Ovary (tissue), 9 donors: ENCODE measurements around the gene THAP4. TPM values are rescaled to one million over a fixed set of nuclear protein-coding genes. Genes with fewer than 3 reads are reported as not detected.
A peak's percentile ranks its signal among the peaks of the same experiment; 100 is the strongest.
"Not testable (repeated sequence)": the region's sequence is repeated elsewhere in the genome, so short reads cannot be mapped to it uniquely, and the experiment has no call there.

Experiments used
- DNase-seq, 5 donors: peaks; one replicate each; pipeline ENCODE4 v3.0.0-alpha.2; 2019 to 2020
- H3K27ac ChIP-seq, 2 donors: fragments of 200-600 bp; one replicate each; pipeline versions ENCODE4 v1.5.1 to v1.8.0; 2019 to 2022
- H3K27me3 ChIP-seq: fragments of 200-600 bp; one replicate; pipeline ENCODE4 v1.8.0; 2022
- H3K36me3 ChIP-seq: fragments of 200-600 bp; sonication (generic); one replicate; pipeline ENCODE4 v1.5.1; 2019
- H3K4me1 ChIP-seq: one replicate; pipeline ENCODE4 v1.8.1; 2013; ENCODE audit warnings: mild to moderate bottlenecking, moderate library complexity; ENCODE audit not compliant: insufficient read depth
- H3K4me3 ChIP-seq: fragments of 200-600 bp; sonication (generic); one replicate; pipeline ENCODE4 v1.5.1; 2017
- H3K9me3 ChIP-seq, 2 donors: fragments of 200-600 bp in 1 of 2; sonication (generic) in 1 of 2; one replicate each; pipeline versions ENCODE4 v1.5.1 to v1.8.1; 2013 to 2019; ENCODE audit warnings: mild to moderate bottlenecking in 1 of 2, moderate library complexity in 1 of 2
- CTCF ChIP-seq, 3 donors: fragments of 450-650 bp in 2 of 3; fragments of 200-600 bp in 1 of 3; IDR thresholded peaks; one replicate each; pipeline versions ENCODE4 v1.5.1 to v1.8.0; 2016 to 2022; ENCODE audit warnings: antibody characterized with exemption in 3 of 3, mild to moderate bottlenecking in 1 of 3
- EP300 ChIP-seq: sonication (generic); formaldehyde crosslinking; IDR thresholded peaks from one replicate; pipeline ENCODE4 v1.6.1; 2017; ENCODE audit warnings: antibody characterized with exemption
- POLR2A ChIP-seq: fragments of 450-650 bp; IDR thresholded peaks from one replicate; pipeline ENCODE4 v1.6.1; 2017; ENCODE audit warnings: antibody characterized with exemption, mild to moderate bottlenecking, moderate library complexity
- WGBS, 3 donors: extraction: QIAGEN DNeasy Blood & Tissue Kit in 1 of 3; methylation state at CpG; one replicate each; pipeline versions ENCODE4 v1.1.5 to v1.1.7; 2013 to 2017; 5-methylcytosine and 5-hydroxymethylcytosine counted together
- intact Hi-C, 4 donors: fragments of 100-400 bp; cut with DNase I; formaldehyde crosslinking; loops; one replicate each; pipeline versions ENCODE4 v1.11.0 to v1.15.1; 2022 to 2023
- polyA plus RNA-seq, 2 donors: library from polyadenylated mRNA; stranded (reverse); fragments of 200-250 nt in 1 of 2; fragments of 350-450 nt in 1 of 2; fragmentation: Illumina TruSeq in 1 of 2; extraction: RNeasy Lipid Tissue Mini Kit (QIAGEN cat#74804) in 1 of 2; gene quantifications; one replicate each; pipeline ENCODE4 v1.2.3, GENCODE V29; 2013 to 2014
- total RNA-seq, 7 donors: library from RNA; depleted of rRNA in 2 of 7; stranded (reverse); fragments of >200 nt in 2 of 7; fragmentation: NEBNext Ultra II Directional in 3 of 7; extraction: Animal tissue kit (Norgen Biotek cat#: 25700) in 3 of 7; gene quantifications; one replicate each; pipeline versions ENCODE4 v1.1.0 to v1.2.4, GENCODE V29; 2016 to 2023
- donor health status: DM: no; HTN: no; CAD: no; lungs with moderate emphysema.
- donor health status: DM: no; HTN: no; CAD: no.
- donor health status: Bipolar disorder and iron deficiency.
- donor health status: DM: yes; HTN: yes; CAD: no.
- donor health status: DM: no; HTN: no; CAD: no.
- donor health status: DM: yes; HTN: yes; CAD: no.

THAP4 gene
- total and polyA plus RNA-seq, 9 donors, result 12.1 to 54.7 (median 40.3) TPM

- no peak overlapping the region for H3K4me3 ChIP-seq
- WGBS, 3 donors, result 75 to 87% (median 82%) methylated on average over 14 of the region's 14 CpGs
- TF ChIP-seq EP300 (no peak), CTCF (IDR thresholded peaks at IDR 0.05) (no peak), POLR2A (no peak)
- H3K4me1 ChIP-seq, result peaks cover 3% of the 10 kb centered on the region
- H3K27me3 ChIP-seq, result no peaks in the 10 kb centered on the region
- no peaks in the 10 kb centered on the region for H3K9me3 ChIP-seq
- H3K36me3 ChIP-seq, result no peaks in the 10 kb centered on the region
- H3K27ac ChIP-seq, result no peak overlapping the region
- DNase-seq, result peak in 1 of 5 donors; percentile 34
- intact Hi-C loops, result no loop called here
These were observed 60.7 kb downstream of the THAP4 start for GRCh38 chr2:241576293-241576654.

GRCh38 chr2:241575624-241576292, 61.2 kb downstream of the THAP4 start:
- no peaks in the 10 kb centered on the region for H3K36me3 ChIP-seq
- no peak overlapping the region for H3K27ac ChIP-seq
- 66 to 74% (median 72%) methylated on average over 5 of the region's 5 CpGs for WGBS, 3 donors
- no peaks in the 10 kb centered on the region for H3K27me3 ChIP-seq
- H3K4me3 ChIP-seq, result no peak overlapping the region
- no peaks in the 10 kb centered on the region for H3K9me3 ChIP-seq
- intact Hi-C loops, result no loop called here
- peak in 1 of 5 donors; percentile 7 for DNase-seq
- H3K4me1 ChIP-seq, result peaks cover 3% of the 10 kb centered on the region
- TF ChIP-seq CTCF (IDR thresholded peaks at IDR 0.05), result no peak
- TF ChIP-seq EP300, result no peak
- no peak for TF ChIP-seq POLR2A

GRCh38 chr2:241574911-241575623, 61.9 kb downstream of the THAP4 start:
- intact Hi-C loops, result no loop called here
- H3K36me3 ChIP-seq, result no peaks in the 10 kb centered on the region
- no peak for TF ChIP-seq EP300
- TF ChIP-seq CTCF (IDR thresholded peaks at IDR 0.05), result no peak
- no peak for TF ChIP-seq POLR2A

GRCh38 chr2:241573741-241574140, 63.2 kb downstream of the THAP4 start:
- no peak overlapping the region for H3K4me3 ChIP-seq
- H3K9me3 ChIP-seq, result no peaks in the 10 kb centered on the region
- no peak overlapping the region for H3K27ac ChIP-seq
- no peak for TF ChIP-seq EP300
- TF ChIP-seq POLR2A, result no peak
- TF ChIP-seq CTCF (IDR thresholded peaks at IDR 0.05), result no peak
- H3K36me3 ChIP-seq, result no peaks in the 10 kb centered on the region
- peaks cover 3% of the 10 kb centered on the region for H3K4me1 ChIP-seq
- H3K27me3 ChIP-seq, result no peaks in the 10 kb centered on the region
- WGBS, 3 donors, result 86 to 88% (median 87%) methylated on average over 12 of the region's 12 CpGs
- intact Hi-C loops, result no loop called here
- DNase-seq, result peak in 1 of 5 donors; percentile 26

More at GRCh38 chr2:241574911-241575623, 61.9 kb downstream of the THAP4 start:
- H3K27me3 ChIP-seq, result no peaks in the 10 kb centered on the region
- H3K9me3 ChIP-seq, result no peaks in the 10 kb centered on the region
- H3K4me1 ChIP-seq, result peaks cover 3% of the 10 kb centered on the region
- DNase-seq, result peak in 1 of 5 donors; percentile 7
- H3K4me3 ChIP-seq, result no peak overlapping the region
- H3K27ac ChIP-seq, result no peak overlapping the region
- 87 to 90% (median 89%) methylated on average over 7 of the region's 7 CpGs for WGBS, 3 donors

- H3K27ac ChIP-seq, H3K27me3 ChIP-seq, H3K4me3 ChIP-seq, intact Hi-C loops, H3K4me1 ChIP-seq, H3K36me3 ChIP-seq, H3K9me3 ChIP-seq: not testable (repeated sequence)
- 82 to 90% (median 90%) methylated on average over 15 to 20 of the region's 20 CpGs for WGBS, 3 donors
- peak in 1 of 5 donors; percentile 24 for DNase-seq
These were observed 63.9 kb downstream of the THAP4 start for GRCh38 chr2:241572915-241573651.
